ENCODE results near the gene CXCL14.

DNA sequence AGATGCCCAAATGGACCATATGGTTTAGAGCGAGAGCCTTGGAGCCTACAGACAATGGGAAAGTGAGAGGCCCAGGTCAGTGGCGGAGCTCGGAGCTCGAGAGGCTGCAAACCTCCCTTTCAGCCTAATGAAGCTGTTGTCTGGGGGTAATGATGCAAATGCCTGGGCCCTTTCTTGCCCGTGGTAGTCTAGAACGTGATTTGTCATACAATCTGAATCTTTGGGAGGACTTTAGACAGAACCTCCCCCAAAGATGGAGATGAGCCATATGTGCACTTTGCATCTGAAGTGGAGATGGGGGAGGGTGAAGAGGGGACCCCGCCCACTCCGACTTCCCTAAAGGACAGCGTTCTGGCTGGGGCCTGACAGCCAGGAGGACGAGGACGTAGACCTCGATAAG, 32.7 kb downstream of the CXCL14 start:
- TF ChIP-seq CTCF (IDR thresholded peaks at IDR 0.05) (no peak), POLR2A (IDR thresholded peaks at IDR 0.05) (no peak)

Measured in adrenal gland (tissue), 5 donors.